ENCODE measurements around the gene NFATC2.

GRCh38 chr20:51460163-51460562, 82.4 kb downstream of the NFATC2 start:
- TF ChIP-seq EZH2 (IDR thresholded peaks at IDR 0.05; ENCODE audit: borderline replicate concordance, insufficient read depth, low read length, poor library complexity, severe bottlenecking) = no peak
- TF ChIP-seq, protein P1, sequence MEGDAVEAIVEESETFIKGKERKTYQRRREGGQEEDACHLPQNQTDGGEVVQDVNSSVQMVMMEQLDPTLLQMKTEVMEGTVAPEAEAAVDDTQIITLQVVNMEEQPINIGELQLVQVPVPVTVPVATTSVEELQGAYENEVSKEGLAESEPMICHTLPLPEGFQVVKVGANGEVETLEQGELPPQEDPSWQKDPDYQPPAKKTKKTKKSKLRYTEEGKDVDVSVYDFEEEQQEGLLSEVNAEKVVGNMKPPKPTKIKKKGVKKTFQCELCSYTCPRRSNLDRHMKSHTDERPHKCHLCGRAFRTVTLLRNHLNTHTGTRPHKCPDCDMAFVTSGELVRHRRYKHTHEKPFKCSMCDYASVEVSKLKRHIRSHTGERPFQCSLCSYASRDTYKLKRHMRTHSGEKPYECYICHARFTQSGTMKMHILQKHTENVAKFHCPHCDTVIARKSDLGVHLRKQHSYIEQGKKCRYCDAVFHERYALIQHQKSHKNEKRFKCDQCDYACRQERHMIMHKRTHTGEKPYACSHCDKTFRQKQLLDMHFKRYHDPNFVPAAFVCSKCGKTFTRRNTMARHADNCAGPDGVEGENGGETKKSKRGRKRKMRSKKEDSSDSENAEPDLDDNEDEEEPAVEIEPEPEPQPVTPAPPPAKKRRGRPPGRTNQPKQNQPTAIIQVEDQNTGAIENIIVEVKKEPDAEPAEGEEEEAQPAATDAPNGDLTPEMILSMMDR (IDR thresholded peaks at IDR 0.05; ENCODE audit: poor library complexity, severe bottlenecking) = no peak
- no peak for TF ChIP-seq REST (IDR thresholded peaks at IDR 0.05; ENCODE audit: borderline replicate concordance)
- no peak for TF ChIP-seq EP300 (conservative IDR thresholded peaks at IDR 0.05; ENCODE audit: poor library complexity, severe bottlenecking)
- TF ChIP-seq SMC3 (conservative IDR thresholded peaks at IDR 0.05; ENCODE audit: poor library complexity) = no peak
